K562 (cell line): ENCODE measurements around the gene FEN1. TPM values are rescaled to one million over a fixed set of nuclear protein-coding genes. Genes with fewer than 3 reads are reported as not detected.

ENCODE experiments used
- ADNP ChIP-seq: fragments of 200-800 bp; sonication (Bioruptor generic); IDR thresholded peaks from 2 replicates; pipeline ENCODE4 v1.6.1; 2016; ENCODE audit warnings: missing genetic modification characterization, missing compliant biosample characterization
- CCAR2 ChIP-seq: fragments of 200-400 bp; formaldehyde crosslinking; IDR thresholded peaks from 2 replicates; pipeline ENCODE4 v1.6.1; 2017; ENCODE audit warnings: mild to moderate bottlenecking, low read depth, low read length
- CREBBP ChIP-seq: IDR thresholded peaks from one replicate; pipeline ENCODE4 v1.6.1; 2012; ENCODE audit warnings: low read depth, mild to moderate bottlenecking, control low read depth, inconsistent platforms, low read length
- CTBP1 ChIP-seq: fragments of 450-650 bp; IDR thresholded peaks from 2 replicates; pipeline ENCODE4 v1.6.1; 2016; ENCODE audit warnings: borderline replicate concordance
- HOMEZ ChIP-seq: fragments of 250-450 bp; sonication (Bioruptor Pico); IDR thresholded peaks from 2 replicates; pipeline ENCODE4 v1.4.0; 2020; ENCODE audit warnings: mild to moderate bottlenecking, moderate library complexity
- JUNB ChIP-seq: fragments of 450-650 bp; formaldehyde crosslinking; conservative IDR thresholded peaks from 2 replicates; pipeline ENCODE4 v1.4.0; 2020; ENCODE audit warnings: mild to moderate bottlenecking
- MBD1 ChIP-seq: fragments of 250-450 bp; sonication (Bioruptor Pico); IDR thresholded peaks from 2 replicates; pipeline ENCODE4 v1.8.0; 2022; ENCODE audit warnings: inconsistent platforms
- MBD2 ChIP-seq: sonication (generic); IDR thresholded peaks from 2 replicates; pipeline ENCODE4 v1.6.1; 2016; ENCODE audit warnings: low read depth, borderline replicate concordance
- MTA3 ChIP-seq: fragments of 450-650 bp; formaldehyde crosslinking; IDR thresholded peaks from 2 replicates; pipeline ENCODE4 v1.6.1; 2017; ENCODE audit warnings: mild to moderate bottlenecking, borderline replicate concordance
- NFIC ChIP-seq: fragments of 450-650 bp; IDR thresholded peaks from 2 replicates; pipeline ENCODE4 v1.6.1; 2017; ENCODE audit warnings: mild to moderate bottlenecking, inconsistent platforms
- OTX1 ChIP-seq: fragments of 450-650 bp; formaldehyde crosslinking; IDR thresholded peaks from 2 replicates; pipeline ENCODE4 v1.4.0; 2022; ENCODE audit warnings: mild to moderate bottlenecking
- PCBP2 ChIP-seq: fragments of 200-400 bp; formaldehyde crosslinking; IDR thresholded peaks from 2 replicates; pipeline ENCODE4 v1.6.1; 2018; ENCODE audit warnings: low read length, low read depth, mild to moderate bottlenecking, moderate library complexity; ENCODE audit not compliant: poor library complexity, severe bottlenecking
- PHF8 ChIP-seq: fragments of 200-600 bp; sonication (generic); IDR thresholded peaks from 2 replicates; pipeline ENCODE4 v1.6.1; 2012; ENCODE audit warnings: mixed run types, mild to moderate bottlenecking, inconsistent platforms, low read length, moderate library complexity, borderline replicate concordance
- PHTF2 ChIP-seq: fragments of 250-450 bp; sonication (Bioruptor Pico); IDR thresholded peaks from 2 replicates; pipeline ENCODE4 v1.5.0; 2021; ENCODE audit warnings: mild to moderate bottlenecking
- RBM25 ChIP-seq: fragments of 200-400 bp; formaldehyde crosslinking; IDR thresholded peaks from 2 replicates; pipeline ENCODE4 v1.6.1; 2018; ENCODE audit warnings: low read length, low read depth, moderate library complexity; ENCODE audit not compliant: severe bottlenecking
- SMAD1 ChIP-seq: fragments of 150-350 bp; IDR thresholded peaks from 2 replicates; pipeline ENCODE4 v1.6.1; 2014; ENCODE audit warnings: low read length, low read depth; ENCODE audit not compliant: partially characterized antibody
- YBX1 ChIP-seq: fragments of 450-650 bp; IDR thresholded peaks from 2 replicates; pipeline ENCODE4 v1.7.1; 2016; ENCODE audit warnings: mild to moderate bottlenecking
- ZNF143 ChIP-seq: sonication (generic); formaldehyde crosslinking; IDR thresholded peaks from 2 replicates; pipeline ENCODE4 v1.9.0; 2022; ENCODE audit warnings: mild to moderate bottlenecking, missing genetic modification reagents
- ZNF253 ChIP-seq: fragments of 250-450 bp; sonication (Bioruptor Pico); conservative IDR thresholded peaks from 2 replicates; pipeline ENCODE4 v1.6.1; 2021; ENCODE audit warnings: mild to moderate bottlenecking
- ZNF449 ChIP-seq: fragments of 250-450 bp; sonication (Bioruptor Pico); IDR thresholded peaks from 2 replicates; pipeline ENCODE4 v1.8.0; 2022; ENCODE audit warnings: moderate library complexity, mild to moderate bottlenecking, inconsistent platforms
- ZNF518B ChIP-seq: fragments of 250-450 bp; sonication (Bioruptor Pico); IDR thresholded peaks from 2 replicates; pipeline ENCODE4 v1.5.0; 2021; ENCODE audit warnings: mild to moderate bottlenecking, moderate library complexity
- polyA plus RNA-seq, 8 experiments: library from polyadenylated mRNA; depleted of rRNA in 4 of 8; stranded (reverse) in 5 of 8; unstranded in 3 of 8; fragments of >200 nt; fragmentation: Nextera tagmentation in 2 of 8; fragmentation: Illumina TruSeq in 1 of 8; extraction: Ambion mirVana in 2 of 8; extraction: Trizol in 1 of 8; gene quantifications; 2 replicates each; pipeline versions ENCODE4 v1.2.1 to v1.2.3, GENCODE V29; 2011 to 2014; ENCODE audit warnings: inconsistent platforms in 1 of 8, missing spikeins in 1 of 8
- total RNA-seq, 7 experiments: library from RNA; depleted of rRNA in 6 of 7; stranded (reverse); fragments of >200 nt in 6 of 7; fragmentation: Illumina TruSeq in 2 of 7; extraction: Trizol in 2 of 7; gene quantifications; 2 replicates each; pipeline versions ENCODE4 v1.2.1 to v1.2.3, GENCODE V29; 2011 to 2021; ENCODE audit warnings: low replicate concordance in 1 of 7

FEN1 gene
- total and polyA plus RNA-seq, 9 of the 15 experiments (the other 6 are each of a cell fraction or from before 2014, with no cell fraction given), result 58.1 to 156 (median 137) TPM

GRCh38 chr11:61834278-61835048 lies 41.8 kb downstream of the FEN1 start (continued):
- no peak for TF ChIP-seq ZNF449
- no peak for TF ChIP-seq CREBBP
- TF ChIP-seq PHTF2 (CRISPR knock-in tag), result no peak
- TF ChIP-seq YBX1, result no peak
- 0 out of 2 replicates have a peak, but pooled peaks have one; percentile 38 for TF ChIP-seq MTA3
- TF ChIP-seq JUNB (CRISPR knock-in tag), result no peak
- no peak for TF ChIP-seq RBM25
- TF ChIP-seq ZNF253 (CRISPR knock-in tag), result no peak
- TF ChIP-seq MBD2, result peak; percentile 35; the same call in 1 of the 2 replicates
- TF ChIP-seq OTX1, result no peak
- no peak for TF ChIP-seq MBD1 (CRISPR knock-in tag)
- TF ChIP-seq CTBP1, result peak; percentile 31; the same call in 1 of the 2 replicates
- TF ChIP-seq PCBP2, result no peak
- TF ChIP-seq ADNP (tag), result no peak
- no peak for TF ChIP-seq HOMEZ (CRISPR knock-in tag)
- no peak for TF ChIP-seq ZNF518B
- peak; percentile 35; the same call in 1 of the 2 replicates for TF ChIP-seq PHF8
- TF ChIP-seq ZNF143 (CRISPR knock-in tag), result no peak
- TF ChIP-seq SMAD1, result no peak
- peak; percentile 57 for TF ChIP-seq NFIC
- TF ChIP-seq CCAR2, result no peak
